Thyroid gland (tissue), 4 donors: ENCODE data around the gene EFR3B.

ENCODE experiments used
- CTCF ChIP-seq, 6 experiments: fragments of 200-600 bp in 3 of 6; fragments of 450-650 bp in 3 of 6; sonication (generic) in 3 of 6; IDR thresholded peaks; one replicate each; pipeline ENCODE4 v1.5.1; 2016 to 2019; ENCODE audit warnings: antibody characterized with exemption in 6 of 6, mild to moderate bottlenecking in 2 of 6, inconsistent platforms in 1 of 6, moderate library complexity in 1 of 6
- POLR2A ChIP-seq, 2 donors: fragments of 450-650 bp; IDR thresholded peaks; one replicate each; pipeline ENCODE4 v1.6.1; 2017; ENCODE audit warnings: antibody characterized with exemption in 2 of 2, mild to moderate bottlenecking in 2 of 2, moderate library complexity in 1 of 2

- no peak for TF ChIP-seq CTCF (IDR thresholded peaks at IDR 0.05)
- TF ChIP-seq POLR2A (IDR thresholded peaks at IDR 0.05): no peak
These were observed 159.4 kb downstream of the EFR3B start for GRCh38 chr2:25201265-25201664.
